ENCODE results near the gene GYG1. TPM values are rescaled to one million over a fixed set of nuclear protein-coding genes. Genes with fewer than 3 reads are reported as not detected.

GYG1 gene
- total RNA-seq, 1 experiment from 2014 or later: 39.0 TPM

DNA sequence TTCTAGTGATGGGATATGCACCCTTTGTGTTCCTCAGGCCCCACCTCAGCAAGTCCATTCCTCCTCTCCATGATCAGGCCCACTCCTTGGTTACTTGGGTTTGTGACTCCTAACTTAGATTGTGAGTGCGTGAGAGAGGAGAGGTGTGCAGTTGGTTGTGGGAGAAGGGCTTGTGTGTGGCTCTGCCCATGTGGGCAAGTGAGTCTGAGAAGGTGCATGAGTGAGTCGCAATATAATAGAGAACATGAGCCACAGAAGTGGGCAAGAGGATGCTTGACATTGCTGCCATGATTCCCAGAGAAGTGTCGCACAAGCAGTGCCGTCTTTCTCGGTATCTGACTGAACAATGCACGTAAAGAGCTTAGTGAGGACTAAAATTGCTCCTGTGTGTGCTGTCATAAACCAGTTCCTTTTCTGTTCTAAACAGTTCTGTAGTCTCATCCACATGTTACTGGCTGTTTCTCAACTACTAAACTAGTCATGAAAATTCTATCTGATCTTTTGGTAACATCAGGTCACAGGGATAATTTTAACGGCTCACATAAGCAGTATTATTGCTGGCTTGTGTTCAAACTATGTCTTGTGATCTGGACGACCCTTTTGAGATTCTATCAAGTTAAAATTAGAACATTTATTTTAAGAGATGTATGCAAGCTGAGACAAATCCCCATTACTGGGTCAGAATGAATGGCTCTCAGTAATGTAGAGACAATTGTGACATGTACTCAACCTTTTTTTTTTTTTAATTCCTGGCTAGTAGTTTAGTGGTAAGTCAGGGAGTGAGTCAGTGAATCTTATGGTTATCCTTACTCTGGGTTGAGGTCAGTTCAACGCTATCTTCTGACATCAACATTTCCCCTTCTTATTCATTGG lies 25.6 kb downstream of the GYG1 start:
- DNase-seq (ENCODE audit: low spot score): peak; percentile 93

DNA sequence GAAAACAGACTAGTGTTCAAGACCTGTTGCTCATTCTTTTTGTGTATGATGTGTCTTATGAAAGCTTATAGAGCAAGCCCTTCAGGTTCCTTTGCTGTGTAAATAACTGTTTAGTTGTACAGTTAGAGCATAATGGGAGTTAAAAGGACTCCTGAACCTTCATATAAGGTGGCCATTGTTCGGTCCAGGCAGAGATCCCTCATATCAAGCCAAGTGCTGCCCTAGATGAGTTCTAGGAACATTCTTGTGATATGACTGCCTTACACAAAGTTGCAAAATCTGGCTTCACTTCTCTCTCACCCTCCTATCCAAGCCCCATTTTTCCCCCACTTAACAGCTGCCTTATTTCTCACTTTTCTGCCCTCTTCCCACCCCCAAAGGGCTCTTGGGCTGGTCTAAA lies 26.9 kb downstream of the GYG1 start:
- DNase-seq (ENCODE audit: low spot score): no peak

DNA sequence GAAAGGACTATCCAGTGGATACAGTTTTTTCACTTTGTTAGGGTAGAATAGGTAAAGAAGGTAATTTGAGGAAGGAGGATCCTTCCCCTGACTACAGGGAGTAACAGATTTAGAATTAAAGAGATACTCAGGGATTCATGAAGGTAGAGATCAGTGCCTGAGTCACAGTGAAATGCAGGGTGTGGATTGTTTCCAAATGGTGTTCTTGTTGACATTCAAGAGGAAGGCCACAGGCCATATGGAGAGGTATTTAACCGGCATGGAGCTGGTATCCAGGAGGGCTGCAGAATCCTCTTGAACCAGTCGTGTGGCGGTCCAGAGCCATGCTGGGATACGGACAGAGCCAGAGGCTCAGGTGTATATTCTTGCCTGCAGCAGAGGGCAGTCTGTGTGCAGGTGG lies 28.2 kb downstream of the GYG1 start:
- DNase-seq (ENCODE audit: low spot score): no peak

DNA sequence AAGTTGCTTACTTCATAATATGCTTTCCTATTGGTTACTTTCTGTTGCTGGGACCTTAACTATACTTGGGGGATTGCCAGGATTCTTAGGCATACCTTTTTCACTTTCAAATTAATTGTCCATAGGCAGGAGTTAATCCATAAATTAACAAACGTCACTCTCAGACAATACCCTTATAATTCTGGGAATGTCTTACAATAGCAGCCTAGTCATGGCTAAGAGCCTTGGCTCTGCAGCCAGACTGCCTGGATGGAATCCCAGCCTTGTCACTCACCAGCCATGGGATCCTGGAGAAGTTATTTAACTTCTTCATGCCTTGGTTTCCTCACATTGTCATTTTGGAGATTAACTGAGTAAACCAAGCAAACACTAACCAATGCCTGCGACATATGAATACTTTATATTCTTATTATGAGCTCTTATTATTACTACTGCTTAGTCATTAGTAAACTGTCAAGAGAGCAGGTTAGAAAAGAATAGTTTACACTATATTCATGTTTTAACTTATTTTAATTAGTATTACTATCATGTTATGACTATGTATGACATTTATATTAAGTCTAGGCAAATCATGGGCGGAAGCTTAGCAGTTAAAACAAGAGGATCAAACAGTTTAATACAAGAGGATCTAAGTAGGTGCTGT lies 29.0 kb downstream of the GYG1 start:
- no peak for DNase-seq (ENCODE audit: low spot score)

DNA sequence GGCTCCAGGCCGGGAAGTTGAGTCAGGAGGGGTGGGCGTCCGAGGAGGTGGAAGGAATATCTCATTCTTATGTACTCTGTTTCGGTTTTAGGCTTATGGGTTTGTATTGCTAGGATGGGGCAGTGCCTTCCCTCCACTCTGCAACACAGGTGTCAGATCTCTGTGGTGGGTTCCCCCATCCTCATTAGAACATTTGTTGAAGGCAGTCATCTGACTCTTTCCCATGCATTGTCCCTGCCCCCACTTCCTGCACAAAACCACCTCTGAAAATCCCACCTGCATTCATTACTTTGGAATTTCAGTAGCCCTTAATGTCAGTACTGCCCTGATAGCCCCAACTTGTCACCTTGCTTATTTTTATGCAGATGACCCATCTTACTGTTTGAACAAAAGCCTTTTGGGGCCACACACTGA lies 29.5 kb downstream of the GYG1 start:
- no peak for DNase-seq (ENCODE audit: low spot score)

DNA sequence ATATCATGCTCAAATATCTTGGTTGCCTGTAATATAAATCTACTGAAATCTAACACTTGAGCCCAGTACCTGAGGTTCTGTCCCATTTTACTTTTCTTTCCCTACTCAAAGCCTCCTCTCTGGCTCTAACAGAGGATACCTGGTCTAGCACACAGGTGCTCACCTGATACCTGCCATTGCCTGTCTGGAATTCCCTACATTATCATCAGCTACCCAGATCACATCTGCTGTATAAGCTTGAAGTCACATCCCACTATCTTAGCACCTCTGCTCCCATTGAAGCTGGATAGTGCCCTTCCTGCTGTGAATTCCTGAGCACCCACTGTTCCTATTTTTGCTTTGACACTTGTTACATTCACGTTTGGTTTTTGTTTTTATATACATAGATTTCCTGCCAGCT lies 30.5 kb downstream of the GYG1 start:
- no peak for DNase-seq (ENCODE audit: low spot score)

DNA sequence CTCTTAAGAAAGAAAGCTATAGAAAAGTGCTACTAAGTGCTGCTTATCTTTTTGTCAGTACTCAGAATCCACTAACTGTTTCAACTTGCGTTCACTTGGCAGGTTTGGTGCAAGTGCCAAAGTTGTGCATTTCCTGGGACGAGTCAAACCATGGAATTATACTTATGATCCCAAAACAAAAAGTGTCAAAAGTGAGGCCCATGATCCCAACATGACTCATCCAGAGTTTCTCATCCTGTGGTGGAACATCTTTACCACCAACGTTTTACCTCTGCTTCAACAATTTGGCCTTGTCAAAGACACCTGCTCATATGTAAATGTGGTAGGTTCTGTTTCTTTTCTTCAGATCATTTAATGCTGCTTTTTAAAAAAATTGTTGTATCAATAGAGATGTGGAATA lies 32.6 kb downstream of the GYG1 start:
- no peak for DNase-seq (ENCODE audit: low spot score)

DNA sequence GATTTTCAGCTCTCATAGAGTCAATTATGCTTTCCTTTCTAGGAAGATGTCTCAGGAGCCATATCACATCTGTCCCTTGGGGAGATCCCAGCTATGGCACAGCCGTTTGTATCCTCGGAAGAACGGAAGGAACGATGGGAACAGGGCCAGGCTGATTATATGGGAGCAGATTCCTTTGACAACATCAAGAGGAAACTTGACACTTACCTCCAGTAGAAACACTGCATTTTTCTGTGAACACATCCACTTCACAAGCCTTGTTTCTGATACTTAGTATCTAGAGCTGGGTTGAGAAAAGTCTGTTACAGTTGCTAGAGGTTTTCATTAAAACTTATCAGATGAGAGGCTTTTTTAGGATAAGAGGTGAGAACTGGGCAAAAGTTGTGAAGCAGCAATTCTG lies 35.4 kb downstream of the GYG1 start:
- no peak for DNase-seq (ENCODE audit: low spot score)

DNA sequence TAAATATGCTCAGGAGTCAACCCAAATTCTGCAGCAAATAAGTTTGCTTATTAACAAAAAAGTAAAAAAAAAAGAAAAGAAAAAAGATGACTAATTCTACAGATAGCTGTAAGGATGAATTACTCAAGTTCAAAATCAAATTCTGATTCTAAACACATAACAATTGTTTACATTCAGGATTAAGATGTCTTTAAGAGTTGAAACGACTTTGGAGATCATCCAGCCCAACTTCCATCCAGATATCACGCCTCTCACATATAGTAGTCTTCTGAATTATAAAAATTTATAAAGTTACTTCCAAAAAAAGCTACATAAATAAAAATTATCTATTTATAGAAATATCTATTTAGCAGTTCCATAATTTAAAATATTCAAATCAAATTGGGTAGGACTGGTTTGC lies 39.8 kb downstream of the GYG1 start:
- no peak for DNase-seq (ENCODE audit: low spot score)

DNA sequence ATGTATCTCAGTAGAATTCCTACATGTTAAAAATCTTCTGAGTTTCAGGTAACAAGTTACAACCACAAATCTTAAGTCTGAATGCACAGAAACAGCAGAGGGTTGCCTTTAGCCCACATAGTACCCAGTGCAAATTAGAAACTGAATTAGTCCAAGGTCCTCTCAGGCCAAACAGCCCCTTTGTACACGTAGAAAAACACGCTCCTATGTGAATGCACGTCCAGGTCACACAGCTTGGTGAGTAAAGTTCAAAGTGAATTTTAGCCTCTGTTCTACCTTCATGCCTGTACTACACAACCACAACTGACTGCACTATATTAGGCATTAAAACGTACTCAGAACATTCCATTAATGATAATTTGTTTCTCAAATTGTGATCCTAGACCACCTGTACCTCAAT lies 46.3 kb downstream of the GYG1 start:
- no peak for DNase-seq (ENCODE audit: low spot score)

DNA sequence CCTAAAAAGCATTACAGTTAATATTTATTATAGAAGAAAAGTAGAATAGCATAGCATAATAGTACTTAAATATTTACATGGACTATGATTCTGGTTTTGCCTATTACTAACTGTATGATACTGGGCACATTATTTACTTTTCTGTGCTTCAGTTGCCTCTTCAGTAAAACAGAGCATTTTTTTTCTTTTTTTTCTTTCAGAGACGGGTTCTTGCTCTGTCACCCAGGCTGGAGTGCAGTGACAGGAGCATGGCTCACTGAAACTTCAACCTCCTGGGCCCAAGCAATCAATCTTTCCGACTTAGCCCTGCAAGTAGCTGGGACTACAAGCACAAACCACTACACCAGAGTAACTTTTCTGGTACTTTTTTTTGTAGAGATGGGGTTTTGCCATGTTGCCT lies 47.0 kb downstream of the GYG1 start:
- no peak for DNase-seq (ENCODE audit: low spot score)

DNA sequence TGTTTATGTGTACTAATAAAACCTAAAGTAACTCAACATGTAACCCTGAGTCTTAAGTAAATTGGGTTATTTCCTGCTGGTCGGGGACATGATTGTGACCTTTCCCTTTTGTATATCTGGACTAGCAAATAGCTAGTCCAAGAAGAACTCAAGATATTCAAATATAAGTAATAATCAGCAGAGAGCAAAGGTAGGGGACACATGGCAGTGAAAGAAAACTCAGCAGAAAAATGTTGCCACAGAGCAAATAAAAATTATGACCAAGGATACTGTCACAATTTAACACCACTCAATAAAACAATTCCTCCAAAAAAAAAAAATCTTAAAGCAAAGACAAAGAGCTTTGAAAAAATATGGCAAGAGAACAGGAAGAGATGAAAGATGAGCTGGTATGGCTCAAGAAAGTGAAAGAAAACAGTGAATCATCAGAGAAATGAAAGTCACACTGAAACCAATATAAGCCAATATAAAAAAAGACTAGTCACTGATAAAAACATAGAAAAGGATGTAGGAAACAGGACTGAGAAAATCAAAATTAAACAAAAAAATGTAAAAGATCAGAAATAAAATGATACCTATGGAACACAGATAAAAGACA lies 51.5 kb downstream of the GYG1 start:
- DNase-seq (ENCODE audit: low spot score): peak; percentile 28

DNA sequence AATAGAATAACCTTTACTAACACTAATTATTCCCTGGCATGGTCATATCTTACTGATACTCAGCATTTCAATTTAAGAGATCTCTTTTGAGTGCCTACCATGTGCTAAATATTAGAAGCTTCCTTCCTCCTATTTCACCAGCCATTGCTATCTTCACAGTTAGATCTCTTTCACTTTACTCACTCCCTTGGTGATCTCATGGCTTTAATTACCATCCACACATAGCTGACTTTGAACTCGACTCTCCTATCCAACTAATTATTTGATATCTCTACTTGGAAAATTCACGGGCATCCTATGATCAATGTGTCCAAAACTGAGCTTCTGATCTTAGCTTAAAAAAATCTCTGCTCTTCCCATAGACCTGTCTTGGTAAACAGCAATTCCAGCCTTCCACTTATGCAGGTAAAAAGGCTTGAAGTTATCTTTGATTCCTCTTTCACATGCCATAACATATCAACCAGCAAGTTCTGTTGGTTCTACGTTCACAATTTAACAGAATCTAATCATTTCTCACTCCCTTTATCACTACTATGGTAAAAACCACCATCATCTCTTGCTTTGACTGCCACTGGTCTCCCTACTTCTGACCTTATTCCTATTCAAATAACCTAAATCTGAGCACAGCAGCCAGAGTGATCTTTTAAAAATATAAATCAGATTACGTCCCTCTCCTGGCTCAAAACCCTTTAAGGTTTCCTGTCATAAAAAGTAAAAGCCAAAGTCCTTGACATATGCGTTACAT lies 53.2 kb downstream of the GYG1 start:
- no peak for DNase-seq (ENCODE audit: low spot score)

DNA sequence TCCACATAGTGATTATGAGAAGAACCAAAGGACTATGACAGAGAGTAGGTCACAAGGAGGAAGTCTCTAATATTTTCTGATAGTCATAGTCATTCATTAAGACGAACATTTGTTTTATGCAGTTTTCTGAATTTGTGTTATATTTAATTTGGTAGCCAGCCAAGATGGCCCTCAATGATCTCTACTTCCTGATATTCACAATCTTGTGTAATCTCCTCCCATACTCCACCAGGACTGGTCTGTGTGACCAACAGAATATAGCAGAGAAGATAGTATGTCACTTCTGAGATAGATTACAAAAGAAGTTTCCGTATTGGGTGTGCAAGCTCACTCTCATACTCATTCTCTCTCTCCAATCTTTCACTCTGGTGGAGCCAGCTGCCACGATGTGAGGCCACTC lies 64.2 kb downstream of the GYG1 start:
- DNase-seq (ENCODE audit: low spot score): no peak

DNA sequence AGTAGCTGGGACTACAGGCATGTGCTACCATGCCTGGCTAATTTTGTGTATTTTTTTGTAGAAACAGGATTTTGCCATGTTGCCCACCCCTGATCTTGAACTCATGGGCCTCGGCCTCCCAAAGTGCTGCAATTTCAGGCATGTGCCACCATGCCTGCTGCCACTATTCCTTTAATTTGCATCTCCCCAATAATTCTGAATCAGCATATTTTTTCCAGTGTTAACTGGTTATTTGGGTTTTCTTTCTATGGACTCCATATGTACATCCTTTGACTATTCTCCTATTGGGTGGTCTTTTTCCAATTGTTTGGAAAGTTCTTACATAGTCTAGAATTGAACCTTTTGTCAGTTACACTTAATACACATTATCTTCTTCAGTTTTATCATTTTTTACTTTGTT lies 66.9 kb downstream of the GYG1 start:
- no peak for DNase-seq (ENCODE audit: low spot score)

DNA sequence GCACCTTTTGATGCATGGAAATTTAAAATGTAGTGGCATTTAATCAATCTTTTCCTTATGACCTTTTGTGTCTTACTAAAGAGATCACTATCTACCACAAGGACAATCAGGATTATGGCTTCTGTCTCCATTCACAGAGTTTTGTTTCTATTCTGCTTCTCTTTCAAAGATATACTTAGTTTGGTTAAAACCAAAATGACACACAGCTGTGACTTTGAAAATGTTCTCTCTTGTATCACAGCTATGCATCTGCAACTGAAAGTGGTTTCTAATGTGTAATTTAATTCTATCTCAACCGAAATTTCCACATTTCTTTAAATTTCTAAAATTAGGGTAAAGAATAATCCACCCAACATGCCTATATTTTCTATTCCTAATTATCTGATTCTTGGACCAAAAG lies 67.3 kb downstream of the GYG1 start:
- DNase-seq (ENCODE audit: low spot score): no peak

DNA sequence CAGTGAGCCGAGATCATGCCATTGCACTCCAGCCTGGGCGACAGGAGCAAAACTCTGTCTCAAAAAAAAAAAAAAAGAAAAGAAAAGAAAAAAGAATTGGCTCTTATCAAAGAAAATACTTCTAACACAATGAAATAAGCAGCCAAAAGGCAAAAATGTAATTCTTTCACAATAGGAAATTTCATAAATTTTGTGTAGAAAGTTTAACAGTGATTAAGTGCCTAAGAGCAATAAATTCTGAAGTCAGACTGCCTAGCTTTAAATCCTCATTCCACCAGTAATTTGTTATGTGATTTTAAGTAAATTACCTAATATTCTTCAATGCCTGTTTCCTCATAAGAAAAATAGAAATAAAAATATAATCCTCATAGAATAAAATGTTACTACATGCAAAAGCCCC lies 70.4 kb downstream of the GYG1 start:
- no peak for DNase-seq (ENCODE audit: low spot score)

DNA sequence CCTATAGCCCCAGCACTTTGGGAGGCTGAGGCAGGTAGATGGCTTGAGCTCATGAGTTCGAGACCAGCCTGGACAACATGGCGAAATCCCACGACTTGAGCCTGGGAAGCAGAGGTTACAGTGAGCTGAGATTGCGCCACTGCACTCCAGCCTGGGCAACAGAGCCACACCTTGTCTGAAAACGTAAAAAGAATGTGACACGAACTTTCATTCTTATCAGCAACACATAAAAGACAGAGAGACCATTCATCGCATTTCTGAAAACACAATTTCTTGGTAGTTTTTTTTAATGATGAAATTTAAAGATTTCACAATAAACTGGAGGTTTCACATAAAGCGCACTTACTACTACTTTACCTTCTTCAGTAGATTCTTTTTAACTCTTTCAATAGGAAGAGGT lies 76.5 kb downstream of the GYG1 start:
- DNase-seq (ENCODE audit: low spot score): no peak
